ENCODE results near the gene MRTFB. TPM values are rescaled to one million over a fixed set of nuclear protein-coding genes. Genes with fewer than 3 reads are reported as not detected.

MRTFB gene
- total RNA-seq, 1 experiment from 2014 or later: 7.7 TPM

- no peak for DNase-seq (ENCODE audit: low read depth)
Observed at GRCh38 chr16:14306485-14307058, 235.5 kb downstream of the MRTFB start.

GRCh38 chr16:14307059-14307526 lies 236.0 kb downstream of the MRTFB start:
- in situ Hi-C loops (cut with HindIII; ENCODE audit: low pct_unique_long_range_greater_than_20kb, low sequenced_read_pairs): no loop called here
- no peak for DNase-seq (ENCODE audit: low read depth)

More at GRCh38 chr16:14306485-14307058, 235.5 kb downstream of the MRTFB start:
- in situ Hi-C loops (cut with HindIII; ENCODE audit: low pct_unique_long_range_greater_than_20kb, low sequenced_read_pairs): no loop called here

DNA sequence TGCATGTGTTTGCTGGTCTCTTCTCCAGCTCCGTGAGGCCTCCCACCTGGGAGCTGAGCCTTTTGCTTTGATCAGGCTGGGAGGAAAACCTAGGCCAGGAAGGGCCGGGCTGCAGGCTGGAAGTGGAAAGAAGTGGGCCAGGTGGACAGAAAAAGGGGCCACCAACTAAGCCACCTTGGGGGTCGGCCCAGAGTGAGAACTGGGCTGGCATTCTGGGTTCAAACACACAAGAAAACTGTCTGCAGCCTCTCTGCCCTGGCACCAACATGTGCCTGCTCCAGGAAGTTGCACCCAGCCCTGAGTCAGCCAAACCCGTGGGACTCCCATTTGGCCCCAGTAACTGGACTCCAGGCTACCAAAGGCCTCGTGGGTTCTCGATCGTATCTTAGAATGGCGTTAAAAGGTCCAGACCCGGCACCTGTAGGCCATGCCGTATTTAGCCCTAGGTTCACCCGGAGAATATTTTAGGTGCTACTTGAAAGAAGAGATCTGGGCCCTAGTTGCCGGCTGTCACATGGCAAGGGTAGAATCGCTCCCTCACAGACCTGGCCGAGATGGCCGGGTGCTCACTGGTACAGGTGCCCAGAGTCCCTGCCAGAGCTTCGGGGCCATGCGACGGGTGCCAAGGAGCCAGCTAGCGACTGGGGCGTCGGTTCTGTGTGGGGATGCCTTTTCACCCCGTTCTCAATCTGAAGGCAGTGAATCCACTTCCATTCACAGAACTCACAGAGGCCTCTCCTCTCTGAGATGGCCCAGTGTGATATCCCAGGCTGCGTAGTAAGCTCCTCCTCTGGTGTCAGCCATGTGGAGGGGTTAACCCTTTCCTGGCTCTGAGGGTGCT lies 236.6 kb downstream of the MRTFB start:
- in situ Hi-C loops (cut with HindIII; ENCODE audit: low pct_unique_long_range_greater_than_20kb, low sequenced_read_pairs): no loop called here
- peak; percentile 46 for DNase-seq (ENCODE audit: low read depth)

DNA sequence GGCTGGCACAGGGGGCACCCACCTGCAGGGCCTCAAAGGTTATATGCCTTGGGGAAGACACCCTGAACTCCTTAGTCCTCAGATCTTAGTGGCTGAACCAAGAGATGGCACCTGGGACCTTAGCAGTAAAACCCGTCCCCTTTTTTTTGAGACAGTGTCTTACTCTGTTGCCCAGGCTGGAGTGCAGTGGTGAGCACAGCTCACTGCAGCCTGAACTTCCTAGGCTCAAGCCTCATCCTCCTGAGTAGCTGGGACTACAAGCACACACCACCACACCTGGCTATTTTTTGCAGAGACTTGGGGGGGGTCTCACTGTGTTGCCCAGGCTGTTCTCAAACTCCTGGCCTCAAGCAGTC lies 237.2 kb downstream of the MRTFB start:
- in situ Hi-C loops (cut with HindIII; ENCODE audit: low pct_unique_long_range_greater_than_20kb, low sequenced_read_pairs): no loop called here

DNA sequence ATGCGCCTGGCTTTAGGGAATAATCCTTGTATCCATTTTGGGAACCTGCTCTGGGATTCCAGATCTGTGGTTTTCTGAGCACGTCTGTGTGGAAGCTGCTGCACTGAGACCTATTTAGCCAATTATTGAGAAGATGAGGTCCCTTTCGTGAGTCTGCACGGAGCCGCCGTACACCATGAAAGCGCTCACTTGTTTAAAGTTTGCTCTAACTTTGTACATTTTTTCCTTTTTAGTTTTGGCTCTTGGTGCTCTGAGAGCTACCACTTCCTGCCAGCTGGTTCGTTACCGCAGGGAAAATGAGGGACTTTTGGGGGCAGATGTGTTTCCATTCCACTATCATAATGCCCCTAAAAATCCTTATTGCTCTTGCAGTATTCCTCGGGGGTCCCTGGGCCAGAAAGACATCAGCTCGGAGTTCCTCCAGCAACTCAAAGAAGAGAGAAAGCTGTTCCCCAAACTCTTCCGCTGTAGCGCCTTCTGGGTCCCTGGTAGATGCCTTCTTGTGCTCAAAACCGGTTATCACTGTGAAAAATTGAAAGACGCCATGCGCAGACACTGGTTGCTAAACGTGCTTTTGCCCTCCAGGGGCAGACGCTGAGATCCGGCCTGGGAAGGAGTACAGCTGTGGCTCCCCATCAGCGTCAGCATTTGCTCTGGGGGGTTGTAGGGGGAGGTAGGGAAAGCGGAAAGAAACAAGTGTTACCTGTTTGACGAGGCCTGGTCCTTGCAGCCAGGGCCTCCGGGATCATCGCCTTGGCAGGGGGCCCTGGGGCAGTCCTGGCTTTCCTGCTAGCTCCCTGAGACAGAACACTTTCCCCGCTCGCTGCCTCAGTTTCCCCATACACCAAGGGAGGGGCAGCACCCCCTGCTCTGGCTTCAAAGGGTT lies 238.1 kb downstream of the MRTFB start:
- no peak for DNase-seq (ENCODE audit: low read depth)
- in situ Hi-C loops (cut with HindIII; ENCODE audit: low pct_unique_long_range_greater_than_20kb, low sequenced_read_pairs): no loop called here

More for the DNA sequence above, 237.2 kb downstream of the MRTFB start:
- DNase-seq (ENCODE audit: low read depth): no peak

DNA sequence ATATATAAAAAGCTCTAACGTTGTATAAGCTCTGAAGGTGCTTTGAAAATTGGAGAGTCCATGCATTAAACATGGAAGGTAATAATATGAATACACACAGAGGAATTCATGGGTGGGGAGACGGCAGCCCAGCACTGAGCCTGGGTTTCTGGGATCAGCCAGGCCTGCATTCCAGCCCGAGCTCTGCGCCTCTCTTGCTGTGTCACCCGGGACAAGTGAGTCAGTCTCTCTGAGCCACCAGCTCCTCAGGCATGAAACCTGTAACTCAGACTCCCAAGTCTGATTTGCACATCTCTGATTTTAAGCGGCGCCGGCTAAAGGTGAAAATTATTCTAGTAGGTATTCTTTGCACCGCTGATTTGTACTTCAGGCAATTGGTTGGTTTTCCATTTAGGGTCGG lies 238.8 kb downstream of the MRTFB start:
- in situ Hi-C loops (cut with HindIII; ENCODE audit: low pct_unique_long_range_greater_than_20kb, low sequenced_read_pairs): no loop called here
- no peak for DNase-seq (ENCODE audit: low read depth)

- no peak for DNase-seq (ENCODE audit: low read depth)
- in situ Hi-C loops (cut with HindIII; ENCODE audit: low pct_unique_long_range_greater_than_20kb, low sequenced_read_pairs): no loop called here
Observed at GRCh38 chr16:14310519-14310991, 239.4 kb downstream of the MRTFB start.

DNA sequence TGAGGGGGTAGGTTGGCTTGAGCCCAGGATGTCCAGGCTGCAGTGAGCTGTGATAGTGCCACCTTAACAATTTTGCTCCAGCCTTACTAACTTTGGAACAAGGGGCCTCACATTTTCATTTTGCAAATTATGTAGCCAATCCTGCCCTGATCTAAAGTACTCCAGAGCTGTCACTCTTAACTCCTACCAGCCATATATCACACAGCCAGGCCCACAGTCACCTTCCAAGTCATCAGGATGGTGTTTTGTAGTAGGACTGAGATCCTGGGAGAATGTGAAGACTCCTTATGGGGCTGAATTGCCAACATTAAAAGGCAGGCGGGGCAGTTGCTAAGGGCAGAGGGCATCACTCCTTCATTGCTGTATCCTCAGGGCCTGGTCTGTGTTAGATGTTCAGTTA lies 243.0 kb downstream of the MRTFB start:
- in situ Hi-C loops (cut with HindIII; ENCODE audit: low pct_unique_long_range_greater_than_20kb, low sequenced_read_pairs): no loop called here
- DNase-seq (ENCODE audit: low read depth): no peak

DNA sequence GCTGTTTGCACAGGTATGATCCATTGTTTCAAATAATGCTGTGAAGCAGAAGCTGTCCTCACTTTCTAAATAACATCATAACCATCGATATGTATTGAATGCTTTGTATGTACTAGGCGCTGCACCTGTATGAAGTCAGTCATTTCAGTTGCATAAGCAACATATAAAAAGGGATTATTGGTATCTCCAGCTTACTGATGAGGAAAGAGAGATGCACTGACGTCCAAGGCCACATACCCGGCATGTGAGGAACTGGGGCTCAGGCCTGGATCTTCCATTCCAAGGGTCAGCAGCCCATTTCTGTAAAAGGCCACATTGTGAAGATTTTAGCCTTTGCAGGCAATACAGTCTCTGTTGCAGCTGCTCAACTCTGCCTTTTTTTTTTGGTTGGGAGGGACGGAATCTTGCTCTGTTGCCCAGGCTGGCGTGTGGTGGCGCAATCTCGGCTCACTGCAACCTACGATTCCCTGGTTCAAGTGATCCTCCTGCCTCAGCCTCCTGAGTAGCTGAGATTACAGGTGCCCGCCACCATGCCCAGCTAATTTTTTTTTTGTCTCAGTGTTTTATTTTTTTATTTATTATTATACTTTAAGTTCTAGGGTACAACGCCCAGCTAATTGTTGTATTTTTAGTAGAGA lies 244.7 kb downstream of the MRTFB start:
- in situ Hi-C loops (cut with HindIII; ENCODE audit: low pct_unique_long_range_greater_than_20kb, low sequenced_read_pairs): no loop called here
- no peak for DNase-seq (ENCODE audit: low read depth)

Other genes starting within 250 kb of the MRTFB start
- gene ERCC4, start 151.2 kb upstream of the MRTFB start, total RNA-seq (2014; rRNA removed; shearing (Covaris generic); ENCODE audit: low replicate concordance): 3.7 and 4.9 TPM in 2 replicates

Data from Caki2 (cell line).